ENCODE results near the gene ADARB2.

The ADARB2 gene

GRCh38 chr10:1531883-1532597, 205.3 kb downstream of the ADARB2 start:
- no peak for FAIRE-seq

GRCh38 chr10:1530871-1531517, 206.3 kb downstream of the ADARB2 start:
- FAIRE-seq (no peak), DNase-seq (ENCODE audit: low spot score) (no peak)

More at GRCh38 chr10:1531883-1532597, 205.3 kb downstream of the ADARB2 start:
- no peak for DNase-seq (ENCODE audit: low spot score)

GRCh38 chr10:1529806-1530413, 207.4 kb downstream of the ADARB2 start:
- no peak for DNase-seq (ENCODE audit: low spot score)
- FAIRE-seq, result no peak

- DNase-seq (ENCODE audit: low spot score) (no peak), FAIRE-seq (no peak)
Measured at GRCh38 chr10:1527951-1528350, 209.4 kb downstream of the ADARB2 start.

- FAIRE-seq, result no peak
- peak; percentile 4 for DNase-seq (ENCODE audit: low spot score)
Measured at GRCh38 chr10:1526436-1527055, 210.8 kb downstream of the ADARB2 start.

- FAIRE-seq, result no peak
- no peak for DNase-seq (ENCODE audit: low spot score)
Measured at GRCh38 chr10:1525354-1526162, 211.8 kb downstream of the ADARB2 start.

GRCh38 chr10:1524540-1524939, 212.8 kb downstream of the ADARB2 start:
- DNase-seq (ENCODE audit: low spot score) (no peak), FAIRE-seq (no peak)

- no peak for DNase-seq (ENCODE audit: low spot score)
- FAIRE-seq, result no peak
Measured at GRCh38 chr10:1523221-1523620, 214.1 kb downstream of the ADARB2 start.

GRCh38 chr10:1522237-1522636, 215.1 kb downstream of the ADARB2 start:
- DNase-seq (ENCODE audit: low spot score) (no peak), FAIRE-seq (no peak)

- DNase-seq (ENCODE audit: low spot score) (no peak), FAIRE-seq (no peak)
Measured at GRCh38 chr10:1521741-1522140, 215.6 kb downstream of the ADARB2 start.

- DNase-seq (ENCODE audit: low spot score) (no peak), FAIRE-seq (no peak)
Measured at GRCh38 chr10:1520909-1521565, 216.3 kb downstream of the ADARB2 start.

- no peak for DNase-seq (ENCODE audit: low spot score)
- no peak for FAIRE-seq
Measured at GRCh38 chr10:1519391-1519790, 217.9 kb downstream of the ADARB2 start.

GRCh38 chr10:1517684-1518083, 219.6 kb downstream of the ADARB2 start:
- DNase-seq (ENCODE audit: low spot score), result no peak
- FAIRE-seq, result no peak

GRCh38 chr10:1516492-1517165, 220.7 kb downstream of the ADARB2 start:
- DNase-seq (ENCODE audit: low spot score), result no peak
- FAIRE-seq, result no peak

GRCh38 chr10:1515780-1516491, 221.4 kb downstream of the ADARB2 start:
- no peak for FAIRE-seq
- no peak for DNase-seq (ENCODE audit: low spot score)

- FAIRE-seq, result no peak
- DNase-seq (ENCODE audit: low spot score), result no peak
Measured at GRCh38 chr10:1515121-1515779, 222.1 kb downstream of the ADARB2 start.

- DNase-seq (ENCODE audit: low spot score), result no peak
- no peak for FAIRE-seq
Measured at GRCh38 chr10:1514681-1515080, 222.6 kb downstream of the ADARB2 start.

- no peak for FAIRE-seq
- no peak for DNase-seq (ENCODE audit: low spot score)
Measured at GRCh38 chr10:1513221-1513620, 224.1 kb downstream of the ADARB2 start.

GRCh38 chr10:1509011-1509530, 228.3 kb downstream of the ADARB2 start:
- FAIRE-seq (no peak), DNase-seq (ENCODE audit: low spot score) (no peak)
